Colonic mucosa (tissue), 4 donors: Measurements from ENCODE around the gene ERI3. TPM values are rescaled to one million over a fixed set of nuclear protein-coding genes. Genes with fewer than 3 reads are reported as not detected.

Source experiments
- DNase-seq: peaks from one replicate; pipeline ENCODE4 v3.0.0-alpha.2; 2020
- H3K27ac ChIP-seq: fragments of 200-600 bp; one replicate; pipeline ENCODE4 v1.8.0; 2021
- H3K27me3 ChIP-seq: fragments of 200-600 bp; one replicate; pipeline ENCODE4 v1.8.0; 2021
- H3K36me3 ChIP-seq: fragments of 200-600 bp; one replicate; pipeline ENCODE4 v1.8.0; 2021
- H3K4me1 ChIP-seq: fragments of 200-600 bp; one replicate; pipeline ENCODE4 v1.8.0; 2021; ENCODE audit warnings: mild to moderate bottlenecking
- H3K4me3 ChIP-seq: fragments of 200-600 bp; one replicate; pipeline ENCODE4 v1.8.0; 2021
- H3K9ac ChIP-seq, 2 donors: one replicate each; pipeline ENCODE4 v1.7.0; 2013; ENCODE audit warnings: control low read depth in 2 of 2, low read depth in 2 of 2, low read length in 2 of 2
- H3K9me3 ChIP-seq: fragments of 200-600 bp; one replicate; pipeline ENCODE4 v1.8.0; 2021
- intact Hi-C: fragments of 100-400 bp; cut with DNase I; formaldehyde crosslinking; loops from one replicate; pipeline ENCODE4 v1.14.1; 2022
- total RNA-seq, 2 donors: library from RNA; stranded (reverse); fragmentation: NEBNext Ultra II Directional in 1 of 2; extraction: Animal tissue kit (Norgen Biotek cat#: 25700) in 1 of 2; gene quantifications; one replicate each; pipeline ENCODE4 v1.2.1, GENCODE V29; 2021
- TF ChIP-seq, protein P1 (sequence below): fragments of 200-600 bp; IDR thresholded peaks from one replicate; pipeline ENCODE4 v1.8.0; 2022; ENCODE audit warnings: antibody characterized with exemption, mild to moderate bottlenecking
- donor health status: healthy.
- donor health status: DM: no; HTN: no; CAD: no.
- donor health status: DM: no; HTN: no; CAD: no.

Gene ERI3
- total RNA-seq, 2 donors from 2014 or later: 29.7 to 58.2 TPM

DNA sequence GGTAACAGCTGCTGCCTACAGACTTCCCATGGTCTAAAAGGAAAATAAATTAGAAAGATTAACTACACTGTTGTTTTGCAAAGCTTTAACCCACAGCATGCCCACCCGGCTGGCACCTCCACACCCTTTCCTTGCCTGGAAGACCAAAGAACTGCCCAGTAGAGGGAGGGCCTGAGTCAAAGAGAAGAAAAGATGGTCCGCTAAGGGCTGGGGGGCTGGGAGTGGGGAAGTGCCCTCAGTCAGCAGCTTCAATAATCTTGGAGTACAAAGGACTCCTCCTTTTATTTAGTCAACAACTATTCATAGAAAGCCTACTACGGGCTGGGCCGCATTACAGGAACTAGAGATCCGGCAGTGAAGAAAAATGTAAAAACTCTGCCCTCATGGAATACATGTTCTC, 40.6 kb downstream of the ERI3 start:
- intact Hi-C loops: no loop called here

DNA sequence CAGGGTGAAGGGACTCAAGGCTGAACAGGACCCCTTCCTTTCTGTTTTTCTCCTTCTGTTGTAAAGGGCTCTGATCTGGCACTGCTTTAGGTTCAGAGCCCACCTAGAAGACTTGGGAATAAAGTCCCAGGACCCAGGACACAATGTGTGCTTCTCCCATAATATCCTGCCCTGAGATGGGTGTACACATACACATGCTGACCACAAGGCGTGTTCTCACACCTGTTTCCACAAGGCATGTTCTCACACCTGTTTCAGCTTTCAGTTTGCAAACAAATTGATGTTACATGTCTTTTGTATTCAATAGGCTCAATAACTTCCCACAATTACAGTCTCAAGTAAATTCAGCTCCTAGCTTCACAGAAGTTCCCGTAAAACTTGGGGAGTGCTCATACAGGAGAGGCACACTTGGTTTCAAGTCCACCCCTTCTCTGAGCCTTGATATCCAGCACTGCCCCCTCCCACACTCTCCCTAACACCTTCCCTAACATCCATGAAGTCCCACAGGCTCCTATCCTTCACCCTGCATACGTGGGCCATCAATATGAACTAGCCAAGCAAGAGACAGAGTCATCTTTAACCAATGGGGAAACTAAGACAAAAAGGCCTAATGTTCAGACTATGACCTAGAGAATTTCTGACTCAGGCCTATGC, 41.7 kb downstream of the ERI3 start:
- no peak for DNase-seq
- Histone ChIP-seq H3K4me1 (no peaks in the 10 kb centered on the region), H3K36me3 (no peaks in the 10 kb centered on the region), H3K27ac (no peak overlapping the region), H3K4me3 (no peak overlapping the region), H3K9me3 (no peaks in the 10 kb centered on the region), H3K9ac (no peak overlapping the region), H3K27me3 (no peaks in the 10 kb centered on the region)
- TF ChIP-seq, protein P1, sequence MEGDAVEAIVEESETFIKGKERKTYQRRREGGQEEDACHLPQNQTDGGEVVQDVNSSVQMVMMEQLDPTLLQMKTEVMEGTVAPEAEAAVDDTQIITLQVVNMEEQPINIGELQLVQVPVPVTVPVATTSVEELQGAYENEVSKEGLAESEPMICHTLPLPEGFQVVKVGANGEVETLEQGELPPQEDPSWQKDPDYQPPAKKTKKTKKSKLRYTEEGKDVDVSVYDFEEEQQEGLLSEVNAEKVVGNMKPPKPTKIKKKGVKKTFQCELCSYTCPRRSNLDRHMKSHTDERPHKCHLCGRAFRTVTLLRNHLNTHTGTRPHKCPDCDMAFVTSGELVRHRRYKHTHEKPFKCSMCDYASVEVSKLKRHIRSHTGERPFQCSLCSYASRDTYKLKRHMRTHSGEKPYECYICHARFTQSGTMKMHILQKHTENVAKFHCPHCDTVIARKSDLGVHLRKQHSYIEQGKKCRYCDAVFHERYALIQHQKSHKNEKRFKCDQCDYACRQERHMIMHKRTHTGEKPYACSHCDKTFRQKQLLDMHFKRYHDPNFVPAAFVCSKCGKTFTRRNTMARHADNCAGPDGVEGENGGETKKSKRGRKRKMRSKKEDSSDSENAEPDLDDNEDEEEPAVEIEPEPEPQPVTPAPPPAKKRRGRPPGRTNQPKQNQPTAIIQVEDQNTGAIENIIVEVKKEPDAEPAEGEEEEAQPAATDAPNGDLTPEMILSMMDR: no peak
- intact Hi-C loops: no loop called here

More for the DNA sequence above, 40.6 kb downstream of the ERI3 start:
- no peak overlapping the region for H3K4me3 ChIP-seq
- no peaks in the 10 kb centered on the region for H3K9me3 ChIP-seq
- no peaks in the 10 kb centered on the region for H3K27me3 ChIP-seq
- TF ChIP-seq, protein P1: no peak
- H3K27ac ChIP-seq: no peak overlapping the region
- no peak overlapping the region for H3K9ac ChIP-seq
- H3K4me1 ChIP-seq: no peaks in the 10 kb centered on the region
- no peaks in the 10 kb centered on the region for H3K36me3 ChIP-seq
- DNase-seq: no peak

DNA sequence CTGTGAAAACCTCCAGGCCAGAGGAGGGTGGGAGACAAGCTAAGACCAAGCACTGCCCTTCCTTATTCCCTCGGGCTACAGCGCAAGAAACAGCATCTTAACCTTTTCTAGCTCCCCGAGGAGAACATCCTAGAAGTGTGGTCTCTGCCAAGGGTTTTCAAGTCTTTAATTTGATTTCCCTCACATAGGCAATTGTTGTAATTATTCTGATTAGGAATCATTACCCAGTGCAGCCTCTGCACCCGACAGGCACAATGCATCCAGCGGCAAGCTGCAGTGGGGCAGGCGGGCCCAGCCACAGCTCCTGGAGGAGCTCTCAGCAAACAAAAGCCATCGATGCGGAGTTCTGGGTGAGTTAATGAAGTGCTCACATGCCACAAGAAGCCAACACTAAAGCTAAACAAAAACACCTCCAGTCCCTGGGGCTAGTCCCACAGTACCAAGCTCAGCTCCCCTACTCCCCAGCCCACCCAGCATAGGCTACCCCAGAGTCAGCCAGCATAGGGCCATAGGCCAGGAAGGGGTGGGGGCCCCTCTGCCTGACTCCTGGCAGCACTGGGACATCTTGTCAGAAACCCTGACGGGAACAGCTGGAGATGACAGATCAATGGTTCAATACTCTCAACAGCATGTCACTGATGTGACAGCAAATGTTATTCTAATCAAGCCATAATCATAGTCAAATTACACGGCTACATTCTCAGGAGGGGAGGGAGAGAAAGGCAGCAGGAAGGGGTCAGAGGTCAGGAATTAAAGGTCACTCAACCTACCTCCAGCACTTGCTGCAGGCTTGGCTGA, 42.5 kb downstream of the ERI3 start:
- TF ChIP-seq, protein P1: no peak
- no peaks in the 10 kb centered on the region for H3K4me1 ChIP-seq
- no peaks in the 10 kb centered on the region for H3K27me3 ChIP-seq
- DNase-seq: no peak
- no peak overlapping the region for H3K27ac ChIP-seq
- no peak overlapping the region for H3K9ac ChIP-seq
- intact Hi-C loops: no loop called here
- no peaks in the 10 kb centered on the region for H3K36me3 ChIP-seq
- H3K4me3 ChIP-seq: no peak overlapping the region
- H3K9me3 ChIP-seq: no peaks in the 10 kb centered on the region

DNA sequence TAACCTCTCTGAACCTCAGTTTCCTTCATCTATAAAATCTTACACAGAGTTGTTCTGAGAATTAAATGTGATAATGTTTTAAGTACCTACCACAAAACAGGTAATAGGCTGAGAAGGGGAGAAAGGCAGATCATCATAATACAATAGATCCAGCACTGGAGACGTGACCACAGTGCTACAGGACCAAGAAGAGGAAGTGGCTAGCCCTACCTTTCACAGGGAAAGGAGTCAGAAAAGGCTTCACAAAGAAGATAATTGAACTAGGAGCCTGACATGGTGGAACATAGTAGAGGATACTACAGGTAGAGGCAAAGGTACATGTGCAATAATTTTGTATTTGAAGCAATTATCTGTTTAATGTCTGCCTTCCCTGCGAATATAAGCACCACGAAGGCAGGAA, 45.1 kb downstream of the ERI3 start:
- Histone ChIP-seq H3K27me3 (no peaks in the 10 kb centered on the region), H3K9me3 (no peaks in the 10 kb centered on the region), H3K9ac (no peak overlapping the region), H3K27ac (no peak overlapping the region), H3K36me3 (no peaks in the 10 kb centered on the region), H3K4me1 (no peaks in the 10 kb centered on the region), H3K4me3 (no peak overlapping the region)
- DNase-seq: no peak
- intact Hi-C loops: no loop called here
- TF ChIP-seq, protein P1: no peak

DNA sequence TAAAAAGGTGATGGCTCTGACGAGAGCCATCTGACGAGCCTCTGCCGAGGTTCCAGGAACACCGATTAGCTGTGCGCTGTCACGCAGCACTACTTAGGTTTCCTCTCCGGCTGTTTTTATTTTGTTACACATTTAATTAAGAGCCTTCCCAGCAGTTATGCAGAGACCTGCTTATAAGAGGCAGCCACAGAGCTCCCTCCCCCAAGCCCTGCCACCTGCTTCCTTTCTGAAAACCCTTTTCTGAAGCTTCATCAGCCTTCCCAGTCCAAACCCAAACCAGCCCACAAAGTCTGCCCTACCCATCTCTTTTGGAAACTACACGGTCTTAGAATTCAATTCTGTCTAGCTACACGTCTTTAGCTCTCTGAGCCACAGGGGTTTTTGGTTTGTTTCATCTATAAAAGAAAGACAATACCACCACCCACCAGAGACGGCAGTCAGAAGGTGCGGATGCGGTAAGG, 49.1 kb downstream of the ERI3 start:
- no peaks in the 10 kb centered on the region for H3K36me3 ChIP-seq
- H3K27ac ChIP-seq: no peak overlapping the region
- no peaks in the 10 kb centered on the region for H3K9me3 ChIP-seq
- TF ChIP-seq, protein P1: no peak
- no peaks in the 10 kb centered on the region for H3K27me3 ChIP-seq
- H3K4me1 ChIP-seq: no peaks in the 10 kb centered on the region
- DNase-seq: no peak
- no peak overlapping the region for H3K9ac ChIP-seq
- intact Hi-C loops: no loop called here
- H3K4me3 ChIP-seq: no peak overlapping the region
